ENCODE data around the gene MLXIP. TPM values are rescaled to one million over a fixed set of nuclear protein-coding genes. Genes with fewer than 3 reads are reported as not detected.

MLXIP gene
- total RNA-seq, 1 donor from 2014 or later = 33.7 TPM

GRCh38 chr12:122067548-122067947 is 11.0 kb upstream of the MLXIP start:
- Mint-ChIP-seq H3K4me3 (peak overlapping the region; percentile 77), H3K36me3 (ENCODE audit: low read depth) (peaks cover 3% of the 10 kb centered on the region), H3K27me3 (no peaks in the 10 kb centered on the region), H3K27ac (peak overlapping the region; percentile 85), H3K4me1 (peaks cover 54% of the 10 kb centered on the region), H3K9me3 (no peaks in the 10 kb centered on the region)
- DNase-seq (no peak), ATAC-seq (ENCODE audit: low read depth) (no peak)
- TF ChIP-seq CTCF (IDR thresholded peaks at IDR 0.05) = no peak
- intact Hi-C loops (cut with micrococcal nuclease) = loop anchor here (5.0 kb wide), 2 partner anchors 40 to 125 kb away; no protein-coding TSS in a partner anchor
- ChIA-PET POLR2A (interaction anchor here (0.8 to 5.0 kb wide), 7 partner anchors 10 to 75 kb away, joined by 3 to 39 read pairs (median 4); partner anchors contain the start of gene MLXIP), CTCF (interaction anchor here (1.5 to 3.5 kb wide), 2 partner anchors 13 to 55 kb away, joined by 6 to 17 read pairs; no protein-coding TSS in a partner anchor)

DNA sequence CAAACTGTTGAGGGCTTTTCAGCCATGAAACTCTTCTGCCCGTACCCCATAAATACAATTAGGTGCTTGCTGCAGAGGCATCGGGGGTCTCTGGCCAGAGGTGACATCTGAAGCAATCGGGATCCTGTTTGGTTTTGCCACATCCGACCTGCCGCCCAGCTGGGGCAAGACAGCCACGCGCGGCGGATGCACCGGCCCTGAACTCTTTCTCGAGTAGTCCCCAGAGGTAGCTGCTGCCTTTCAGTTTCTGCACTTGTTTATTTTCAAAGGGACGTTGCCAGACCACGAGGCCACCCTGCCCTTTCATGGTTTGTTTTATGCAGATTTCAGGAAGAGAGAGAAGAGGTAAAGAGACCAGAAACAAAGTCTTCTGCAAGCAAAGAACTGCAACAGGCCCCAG is 10.6 kb upstream of the MLXIP start:
- Mint-ChIP-seq H3K27ac (peak overlapping the region; percentile 85), H3K4me3 (peak overlapping the region; percentile 77), H3K27me3 (no peaks in the 10 kb centered on the region), H3K4me1 (peaks cover 51% of the 10 kb centered on the region), H3K9me3 (no peaks in the 10 kb centered on the region), H3K36me3 (ENCODE audit: low read depth) (peaks cover 2% of the 10 kb centered on the region)
- TF ChIP-seq CTCF (IDR thresholded peaks at IDR 0.05) = no peak
- intact Hi-C loops (cut with micrococcal nuclease) = loop anchor here (1.0 to 5.0 kb wide), 4 partner anchors 10 to 124 kb away; partner anchors contain the start of gene MLXIP
- ChIA-PET POLR2A (interaction anchor here (0.7 to 5.0 kb wide), 7 partner anchors 10 to 976 kb away, joined by 3 to 39 read pairs (median 4); partner anchors contain the start of gene MLXIP), CTCF (interaction anchor here (1.5 to 3.5 kb wide), 2 partner anchors 13 to 55 kb away, joined by 6 to 17 read pairs; no protein-coding TSS in a partner anchor)
- peak; percentile 51 for DNase-seq
- peak; percentile 85 for ATAC-seq (ENCODE audit: low read depth)

- Mint-ChIP-seq H3K4me1 (peaks cover 37% of the 10 kb centered on the region), H3K4me3 (no peak overlapping the region), H3K9me3 (no peaks in the 10 kb centered on the region), H3K36me3 (ENCODE audit: low read depth) (no peaks in the 10 kb centered on the region), H3K27ac (no peak overlapping the region), H3K27me3 (no peaks in the 10 kb centered on the region)
- POLR2A ChIA-PET = no interaction called here
- no peak for TF ChIP-seq CTCF (IDR thresholded peaks at IDR 0.05)
- CTCF ChIA-PET = no interaction called here
- DNase-seq (no peak), ATAC-seq (ENCODE audit: low read depth) (no peak)
- intact Hi-C loops (cut with micrococcal nuclease) = loop anchor here (10.0 kb wide), 1 partner anchor 538 kb away; no protein-coding TSS in a partner anchor
Observed at GRCh38 chr12:122072031-122072970, 6.3 kb upstream of the MLXIP start.

DNA sequence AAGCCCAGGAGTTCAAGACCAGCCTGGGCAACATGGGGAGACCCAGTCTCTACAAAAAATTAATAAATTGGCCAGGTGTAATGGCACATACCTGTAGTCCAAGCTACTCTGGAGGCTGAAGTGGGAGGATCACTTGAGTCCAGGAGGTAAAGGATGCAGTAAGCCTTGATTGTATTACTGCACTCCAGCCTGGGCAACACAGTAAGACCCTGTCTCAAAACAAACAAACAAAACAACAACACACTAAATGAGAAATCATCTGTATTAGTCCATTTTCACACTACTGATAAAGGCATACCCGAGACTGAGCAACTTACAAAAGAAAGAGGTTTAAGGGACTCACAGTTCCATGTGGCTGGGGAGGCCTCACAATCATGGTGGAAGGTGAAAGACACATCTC is 4.7 kb upstream of the MLXIP start:
- Mint-ChIP-seq H3K27ac (no peak overlapping the region), H3K27me3 (no peaks in the 10 kb centered on the region), H3K4me3 (no peak overlapping the region), H3K9me3 (no peaks in the 10 kb centered on the region), H3K36me3 (ENCODE audit: low read depth) (no peaks in the 10 kb centered on the region), H3K4me1 (peaks cover 30% of the 10 kb centered on the region)
- no peak for TF ChIP-seq CTCF (IDR thresholded peaks at IDR 0.05)
- ChIA-PET POLR2A (no interaction called here), CTCF (no interaction called here)
- ATAC-seq (ENCODE audit: low read depth) = no peak
- intact Hi-C loops (cut with micrococcal nuclease) = loop anchor here (10.0 kb wide), 1 partner anchor 539 kb away; no protein-coding TSS in a partner anchor
- DNase-seq = no peak

Data from activated B cell treated with CpG ODN at 0.5 μM for 24 hours (primary cell).